A673 (cell line): ENCODE results near the gene RAB11A. TPM values are rescaled to one million over a fixed set of nuclear protein-coding genes. Genes with fewer than 3 reads are reported as not detected.

Experiments
- BruUV-seq: library from RNA; stranded (reverse); fragments of 400-500 nt; replicated peaks from 2 replicates; lab custom pipeline; 2021; lab: Mats Ljungman, UMichigan
- CTCF ChIA-PET: fragments of 300-600 bp; sonication (Branson Sonifier 250); formaldehyde crosslinking; loops from one replicate; lab custom pipeline; 2022; ENCODE audit warnings: antibody characterized with exemption; lab: Charles Lee
- POLR2A ChIA-PET: fragments of 300-600 bp; sonication (Branson Sonifier 250); formaldehyde crosslinking; loops from one replicate; lab custom pipeline; 2022; ENCODE audit warnings: antibody characterized with exemption; ENCODE audit not compliant: low non-redundant PET; lab: Charles Lee
- DNase-seq: peaks from one replicate; pipeline ENCODE4 v3.0.0-alpha.2; 2015; ENCODE audit warnings: low spot score
- H3K27ac ChIP-seq: fragments of 200-600 bp; sonication (generic); 2 replicates; pipeline ENCODE4 v1.5.1; 2016; ENCODE audit warnings: mixed run types, low read depth, mild to moderate bottlenecking, mixed read lengths, antibody characterized with exemption, low read length; ENCODE audit not compliant: poor library complexity, severe bottlenecking
- H3K27me3 ChIP-seq: fragments of 200-600 bp; sonication (generic); replicated peaks from 2 replicates; pipeline ENCODE4 v1.6.1; 2017; ENCODE audit warnings: mixed run types, low read depth, mild to moderate bottlenecking, mixed read lengths, antibody characterized with exemption, low read length; ENCODE audit not compliant: insufficient read depth, poor library complexity
- H3K36me3 ChIP-seq: fragments of 200-600 bp; sonication (generic); 2 replicates; pipeline ENCODE4 v1.6.1; 2016; ENCODE audit warnings: mixed run types, mild to moderate bottlenecking, mixed read lengths, antibody characterized with exemption, low read length; ENCODE audit not compliant: insufficient read depth, poor library complexity, severe bottlenecking
- H3K4me1 ChIP-seq: fragments of 200-600 bp; sonication (generic); 2 replicates; pipeline ENCODE4 v1.6.1; 2017; ENCODE audit warnings: mixed run types, mild to moderate bottlenecking, mixed read lengths, antibody characterized with exemption, low read length; ENCODE audit not compliant: insufficient read depth, poor library complexity, severe bottlenecking
- H3K4me3 ChIP-seq: fragments of 200-600 bp; sonication (generic); 2 replicates; pipeline ENCODE4 v1.5.1; 2016; ENCODE audit warnings: low read depth, mixed run types, mild to moderate bottlenecking, mixed read lengths, low read length; ENCODE audit not compliant: poor library complexity, severe bottlenecking
- H3K9me3 ChIP-seq: fragments of 200-600 bp; sonication (generic); 2 replicates; pipeline ENCODE4 v1.6.1; 2016; ENCODE audit warnings: mixed run types, low read depth, mild to moderate bottlenecking, mixed read lengths, antibody characterized with exemption, low read length; ENCODE audit not compliant: poor library complexity, severe bottlenecking
- CTCF ChIP-seq: fragments of 300-800, 200-600 bp; sonication (generic); conservative IDR thresholded peaks from 2 replicates; pipeline ENCODE4 v1.5.1; 2017; ENCODE audit warnings: low read depth, mild to moderate bottlenecking, antibody characterized with exemption, low read length, moderate library complexity, mixed read lengths
- EZH2 ChIP-seq: fragments of 200-600 bp; sonication (generic); IDR thresholded peaks from 2 replicates; pipeline ENCODE4 v1.6.1; 2017; ENCODE audit warnings: borderline replicate concordance, low read depth, mild to moderate bottlenecking, mixed read lengths, antibody characterized with exemption, low read length; ENCODE audit not compliant: poor library complexity, severe bottlenecking
- intact Hi-C: fragments of 100-400 bp; cut with micrococcal nuclease; formaldehyde crosslinking; loops from one replicate; pipeline ENCODE4 v1.10.0; 2022; ENCODE audit not compliant: unreplicated experiment
- total RNA-seq: library from RNA; stranded (reverse); gene quantifications from 2 replicates; pipeline ENCODE4 v1.2.3, GENCODE V29; 2021

RAB11A gene
- total RNA-seq, 1 experiment from 2014 or later, result 227 TPM

- no peak for TF ChIP-seq CTCF
- TF ChIP-seq EZH2, result no peak
- BruUV-seq, result no TSS peak
- Histone ChIP-seq H3K9me3 (no peaks in the 10 kb centered on the region), H3K27me3 (no peaks in the 10 kb centered on the region), H3K36me3 (peaks cover 39% of the 10 kb centered on the region), H3K4me1 (peaks cover 2% of the 10 kb centered on the region), H3K4me3 (no peak overlapping the region), H3K27ac (no peak overlapping the region)
- no peak for DNase-seq
- POLR2A ChIA-PET, result no interaction called here
- intact Hi-C loops, result no loop called here
- CTCF ChIA-PET, result no interaction called here
Observed at GRCh38 chr15:65893060-65893459, 23.8 kb downstream of the RAB11A start.

GRCh38 chr15:65896236-65896635 is 26.9 kb downstream of the RAB11A start:
- Histone ChIP-seq H3K4me1 (no peaks in the 10 kb centered on the region), H3K9me3 (no peaks in the 10 kb centered on the region), H3K4me3 (no peak overlapping the region), H3K27ac (no peak overlapping the region), H3K36me3 (peaks cover 32% of the 10 kb centered on the region), H3K27me3 (no peaks in the 10 kb centered on the region)
- DNase-seq, result no peak
- CTCF ChIA-PET, result no interaction called here
- TF ChIP-seq CTCF (no peak), EZH2 (no peak)
- intact Hi-C loops, result no loop called here
- BruUV-seq, result no TSS peak
- POLR2A ChIA-PET, result no interaction called here

- H3K27ac ChIP-seq, result no peak overlapping the region
- ChIA-PET POLR2A (no interaction called here), CTCF (no interaction called here)
- H3K9me3 ChIP-seq, result no peaks in the 10 kb centered on the region
- no peaks in the 10 kb centered on the region for H3K4me1 ChIP-seq
- intact Hi-C loops, result no loop called here
- BruUV-seq, result no TSS peak
- peaks cover 37% of the 10 kb centered on the region for H3K36me3 ChIP-seq
- H3K27me3 ChIP-seq, result no peaks in the 10 kb centered on the region
- DNase-seq, result no peak
- no peak overlapping the region for H3K4me3 ChIP-seq
- TF ChIP-seq CTCF, result no peak
- no peak for TF ChIP-seq EZH2
Observed at GRCh38 chr15:65900488-65900887, 31.2 kb downstream of the RAB11A start.
